GM18507 (cell line): ENCODE measurements around the gene LPP.
A peak's percentile ranks its signal among the peaks of the same experiment; 100 is the strongest.

ENCODE experiments used
- DNase-seq: peaks from one replicate; pipeline ENCODE4 v3.0.0; 2011; ENCODE audit warnings: low read depth; ENCODE audit not compliant: insufficient read length; ENCODE audit errors: extremely low spot score
- FAIRE-seq: peaks from 2 replicates; lab custom pipeline; 2011; peaks lifted over from hg19 to GRCh38; lab: Jason Lieb, UNC

Gene LPP

DNA sequence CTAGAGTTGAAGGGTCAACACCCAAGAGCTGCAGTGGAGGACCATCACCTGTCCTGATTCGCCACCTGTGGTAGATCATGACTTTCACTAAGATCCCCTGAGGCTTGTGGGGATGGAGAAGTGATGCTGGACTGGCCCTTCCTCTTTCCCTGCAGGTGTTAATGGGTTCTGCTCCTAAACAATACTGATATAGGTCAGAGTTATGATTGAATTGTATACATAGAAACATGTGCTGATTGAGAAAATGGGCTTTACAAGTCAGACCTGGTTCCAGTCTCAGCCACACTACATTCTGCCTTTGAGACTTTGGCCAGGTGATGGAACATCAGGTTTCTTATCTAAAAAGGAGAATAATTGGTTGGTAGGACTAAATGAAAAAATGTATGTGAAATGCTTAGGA is 598.9 kb downstream of the LPP start:
- FAIRE-seq, result peak; percentile 15
- no peak for DNase-seq

DNA sequence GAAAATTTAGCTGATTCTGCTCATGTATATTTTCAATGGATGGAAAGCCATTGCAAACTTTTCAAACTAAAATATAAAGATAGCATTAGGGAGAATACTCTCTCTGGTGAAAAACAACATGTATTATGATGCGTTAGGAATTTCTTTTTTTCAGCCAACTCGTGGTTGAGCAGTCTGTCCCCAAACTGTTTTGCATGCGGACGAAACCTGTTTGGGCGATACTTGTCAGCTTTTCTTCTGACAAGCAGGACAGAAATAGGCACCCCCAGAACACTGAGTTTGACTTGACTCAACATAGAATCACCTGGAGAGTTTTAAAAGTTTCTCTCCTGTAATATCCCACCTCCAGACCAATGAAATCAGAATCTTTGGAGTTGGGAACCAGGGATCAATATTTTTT is 600.3 kb downstream of the LPP start:
- no peak for FAIRE-seq

DNA sequence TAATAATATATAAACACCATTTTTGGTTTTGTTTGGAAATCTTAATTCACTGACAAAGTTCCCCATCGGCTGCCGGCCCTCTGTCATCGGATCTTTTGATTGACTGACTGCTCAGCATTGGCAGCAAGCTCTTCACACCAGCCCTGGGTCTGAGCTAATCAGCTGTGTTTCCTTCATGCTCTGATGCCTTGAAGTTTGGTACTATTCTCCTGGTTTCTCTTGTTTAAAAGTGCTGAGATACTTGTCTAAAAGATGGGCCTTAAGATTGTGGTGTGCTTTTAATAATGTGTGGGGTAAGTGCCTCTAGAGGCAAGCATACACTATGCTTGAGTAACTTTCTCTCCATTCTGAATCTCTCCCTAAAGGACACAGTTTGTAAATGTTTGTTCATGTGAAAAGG is 602.3 kb downstream of the LPP start:
- no peak for FAIRE-seq
- no peak for DNase-seq

More for the DNA sequence above, 600.3 kb downstream of the LPP start:
- DNase-seq, result no peak

DNA sequence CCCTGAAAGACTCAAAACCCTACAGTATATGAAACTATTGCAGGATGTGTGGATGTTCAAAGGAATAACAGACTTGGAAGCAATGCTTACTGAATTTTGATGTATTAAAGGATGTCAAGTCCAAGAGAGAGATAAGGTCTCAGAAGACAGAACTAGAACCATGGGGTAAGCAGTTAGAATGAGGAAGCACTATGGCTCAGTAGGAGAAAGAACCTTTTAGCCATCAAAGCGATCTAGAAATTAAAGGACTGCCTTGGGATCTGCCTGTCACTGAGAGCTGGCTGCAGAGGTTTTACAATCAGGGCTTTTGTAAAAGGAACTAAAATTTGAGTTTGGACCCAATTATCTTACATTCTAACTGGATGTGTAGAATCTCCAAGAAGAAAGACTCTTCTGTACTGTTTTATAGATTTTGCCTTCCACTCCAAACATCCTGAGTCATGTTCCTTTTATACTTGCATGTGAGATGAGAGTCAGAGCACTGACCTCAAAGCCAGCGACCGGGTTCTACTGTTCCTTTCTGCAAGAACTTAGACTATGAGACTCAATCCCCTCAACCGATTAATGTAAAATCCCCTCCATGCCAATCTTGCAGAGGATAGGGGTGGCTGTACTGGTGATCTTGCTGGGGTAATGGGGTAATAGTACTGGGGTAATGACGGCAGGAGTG is 605.5 kb downstream of the LPP start:
- FAIRE-seq, result no peak
- no peak for DNase-seq

DNA sequence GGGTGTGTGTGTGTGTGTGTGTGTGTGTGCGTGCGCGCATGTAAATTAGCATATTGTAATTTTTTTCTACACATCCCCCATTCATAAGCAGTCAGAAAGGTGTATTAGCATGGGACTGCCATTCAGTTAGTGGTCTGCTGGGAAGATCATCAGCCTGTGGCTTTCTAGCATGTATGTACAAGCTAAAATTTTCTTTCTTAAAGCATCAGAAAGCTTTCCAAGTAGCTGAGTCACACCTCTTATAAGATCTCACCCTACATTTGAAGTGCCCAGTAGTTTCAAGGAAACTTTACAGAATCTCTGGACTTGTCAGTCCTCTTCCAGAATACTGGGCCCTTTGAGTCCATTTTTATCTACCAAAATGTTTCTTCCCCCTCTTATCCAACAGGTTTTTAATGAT is 606.5 kb downstream of the LPP start:
- DNase-seq, result no peak
- no peak for FAIRE-seq

DNA sequence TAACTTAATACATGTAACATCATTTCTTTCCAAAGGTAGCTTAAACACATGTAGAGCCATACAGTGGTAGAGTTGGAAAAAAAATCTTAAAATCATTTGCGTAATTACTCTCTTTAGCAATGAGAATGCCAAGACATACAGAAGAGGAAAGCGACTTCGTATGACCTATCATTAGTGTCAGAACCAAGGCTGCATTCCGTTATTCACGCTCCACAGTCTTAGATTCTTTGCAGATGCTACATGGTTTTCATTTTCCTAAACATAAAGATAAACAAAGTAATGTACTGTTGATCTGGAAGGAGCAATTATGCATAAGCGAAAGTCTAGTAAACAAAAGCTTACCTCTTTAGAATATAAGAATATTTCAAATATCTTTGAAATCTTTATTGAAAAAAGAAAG is 607.5 kb downstream of the LPP start:
- DNase-seq, result no peak
- FAIRE-seq, result no peak

DNA sequence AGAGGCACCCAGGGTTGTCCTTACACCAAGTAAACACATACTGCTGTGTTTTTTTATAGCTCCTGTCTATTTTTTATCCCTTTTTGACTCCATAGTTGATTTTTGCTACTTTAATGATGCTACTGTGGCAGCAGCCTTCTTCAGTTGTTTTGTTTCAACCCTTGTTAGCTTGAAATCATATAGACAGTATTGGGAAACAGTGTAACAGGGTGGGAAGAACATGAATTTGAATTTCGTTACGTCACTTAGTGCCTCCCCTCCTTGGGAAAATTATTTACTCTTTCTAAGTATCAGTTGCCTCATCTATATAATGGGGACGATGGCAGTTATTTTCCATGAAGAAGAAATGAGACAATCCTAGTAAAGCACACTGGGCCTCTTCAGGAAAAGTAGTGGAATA is 608.0 kb downstream of the LPP start:
- DNase-seq (no peak), FAIRE-seq (no peak)

DNA sequence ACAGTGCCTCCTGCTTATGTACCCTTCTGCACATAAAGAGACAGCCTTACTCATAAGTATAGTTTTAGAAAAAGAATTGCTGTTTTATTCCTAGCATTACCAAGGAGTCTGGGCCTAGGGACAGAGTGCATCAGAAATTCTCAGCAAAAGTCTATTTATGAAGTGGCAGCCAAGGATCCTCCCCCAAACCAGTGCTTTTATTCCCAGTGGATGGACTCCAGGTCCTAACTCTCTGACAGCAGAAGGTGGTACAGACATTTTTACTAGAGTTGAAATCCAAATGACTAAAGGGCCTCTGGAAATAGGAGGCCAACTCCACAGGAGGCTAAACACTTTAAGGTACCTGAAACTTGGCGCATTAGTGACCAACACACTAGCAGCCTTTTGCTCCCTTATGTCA is 610.7 kb downstream of the LPP start:
- FAIRE-seq, result no peak

DNA sequence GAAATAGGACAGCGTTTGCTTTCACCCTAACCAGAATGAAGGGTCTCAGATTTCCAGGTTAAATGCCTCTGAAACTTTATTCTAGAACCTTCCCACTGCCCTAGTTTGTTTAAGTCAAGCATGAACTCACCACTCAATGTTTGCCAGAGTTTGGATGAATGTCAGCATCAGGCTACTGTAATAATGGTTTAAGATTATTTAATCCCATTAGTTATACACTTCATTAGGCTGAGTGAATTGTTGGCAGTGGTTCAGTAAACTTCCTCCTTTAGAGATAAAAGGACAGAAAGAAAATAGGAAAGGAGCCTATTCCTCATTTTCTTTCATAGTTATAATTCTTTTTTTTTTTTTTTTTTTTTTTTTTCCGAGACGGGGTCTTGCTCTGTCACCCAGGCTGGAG is 615.9 kb downstream of the LPP start:
- DNase-seq (no peak), FAIRE-seq (no peak)

More for the DNA sequence above, 610.7 kb downstream of the LPP start:
- DNase-seq, result no peak

DNA sequence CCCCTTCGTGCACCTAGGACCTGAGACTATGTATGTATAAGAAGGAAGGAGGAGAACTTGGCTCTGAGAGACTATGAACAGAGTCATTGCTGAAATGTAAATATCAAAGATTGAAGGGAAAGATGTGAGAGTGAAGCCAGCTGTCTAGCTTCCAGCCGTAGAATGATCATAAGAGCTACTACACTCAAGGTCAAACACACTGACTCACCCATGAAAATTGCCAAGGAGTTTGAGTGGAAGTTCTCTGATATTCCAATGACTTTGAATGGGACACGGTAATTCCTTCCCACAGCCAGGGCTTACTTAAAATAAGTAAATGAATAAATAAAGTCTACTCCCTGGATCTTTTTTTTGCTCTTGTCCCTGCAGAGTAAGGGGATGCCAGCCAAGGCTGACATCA is 618.9 kb downstream of the LPP start:
- FAIRE-seq (no peak), DNase-seq (no peak)

DNA sequence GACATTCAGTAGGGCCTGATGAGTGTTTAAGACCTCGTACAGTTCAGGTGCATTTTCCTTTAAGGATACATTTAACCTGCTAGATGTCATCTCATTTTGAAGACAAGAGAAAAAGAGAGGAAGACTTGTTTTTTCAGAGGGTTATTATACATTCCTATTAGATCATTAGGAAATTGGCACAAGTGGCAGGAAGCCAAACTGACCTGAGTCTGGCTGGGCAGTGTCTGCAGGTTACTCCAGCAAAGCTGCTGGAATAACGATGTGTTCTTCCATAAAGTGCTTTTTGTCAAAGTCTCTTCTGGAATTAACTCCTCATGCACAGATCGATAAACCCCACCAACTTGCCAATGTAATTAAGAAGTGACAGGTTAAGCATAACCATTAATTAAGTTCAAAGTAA is 621.5 kb downstream of the LPP start:
- DNase-seq (no peak), FAIRE-seq (no peak)

DNA sequence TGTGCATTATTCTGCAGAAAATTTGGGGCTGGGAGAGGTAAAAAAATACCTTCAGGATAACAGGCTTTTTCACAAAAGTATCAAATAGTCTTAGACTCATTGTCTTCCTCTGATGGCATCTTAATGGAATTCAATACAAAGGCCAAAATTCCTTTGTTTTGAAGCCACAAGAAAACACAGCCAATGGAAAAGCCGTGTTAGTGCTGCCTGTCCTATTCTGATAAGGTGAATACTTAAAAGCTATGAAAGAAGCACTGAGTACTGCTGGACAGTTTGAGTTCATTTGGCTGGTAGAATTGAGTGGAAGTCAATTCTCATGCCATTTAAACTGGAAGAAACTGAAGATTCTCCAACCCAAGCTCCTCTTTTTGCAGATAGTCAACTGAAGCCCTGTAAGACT is 622.5 kb downstream of the LPP start:
- no peak for FAIRE-seq
- DNase-seq, result no peak

DNA sequence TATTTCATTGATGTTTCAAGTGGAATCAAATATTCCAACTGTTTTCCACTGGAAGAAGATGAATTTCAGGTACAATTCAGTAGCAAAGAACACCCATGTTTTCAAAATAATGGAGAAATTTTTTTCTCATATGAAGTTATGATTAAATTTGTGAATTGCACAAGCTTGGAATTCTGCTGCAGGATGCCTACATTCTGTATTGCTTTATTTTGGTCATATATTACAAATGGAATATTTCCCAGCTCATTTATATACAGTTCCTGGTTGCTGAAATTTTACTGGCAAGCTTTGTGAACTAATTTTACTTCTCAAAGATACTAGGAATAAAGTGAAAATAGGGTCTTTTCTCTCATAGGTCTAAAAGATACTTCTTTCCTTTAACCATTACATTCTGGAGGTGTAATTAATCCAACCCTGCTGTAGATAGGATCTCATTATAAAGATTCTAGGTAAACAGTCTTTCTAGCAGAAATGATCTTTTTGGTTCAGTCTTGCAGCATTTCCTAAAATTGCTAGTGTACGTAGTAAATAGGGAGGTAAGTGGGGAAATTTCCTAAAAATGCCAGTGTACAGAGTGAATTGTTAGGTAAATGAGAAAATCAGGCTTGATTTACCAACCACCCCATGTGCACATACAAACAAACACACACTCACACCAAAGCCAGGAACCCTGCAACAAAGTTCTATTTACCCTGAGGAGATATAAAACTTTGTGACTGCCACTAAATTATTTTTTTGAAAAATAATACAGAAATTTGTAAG is 624.3 kb downstream of the LPP start:
- DNase-seq (no peak), FAIRE-seq (no peak)

DNA sequence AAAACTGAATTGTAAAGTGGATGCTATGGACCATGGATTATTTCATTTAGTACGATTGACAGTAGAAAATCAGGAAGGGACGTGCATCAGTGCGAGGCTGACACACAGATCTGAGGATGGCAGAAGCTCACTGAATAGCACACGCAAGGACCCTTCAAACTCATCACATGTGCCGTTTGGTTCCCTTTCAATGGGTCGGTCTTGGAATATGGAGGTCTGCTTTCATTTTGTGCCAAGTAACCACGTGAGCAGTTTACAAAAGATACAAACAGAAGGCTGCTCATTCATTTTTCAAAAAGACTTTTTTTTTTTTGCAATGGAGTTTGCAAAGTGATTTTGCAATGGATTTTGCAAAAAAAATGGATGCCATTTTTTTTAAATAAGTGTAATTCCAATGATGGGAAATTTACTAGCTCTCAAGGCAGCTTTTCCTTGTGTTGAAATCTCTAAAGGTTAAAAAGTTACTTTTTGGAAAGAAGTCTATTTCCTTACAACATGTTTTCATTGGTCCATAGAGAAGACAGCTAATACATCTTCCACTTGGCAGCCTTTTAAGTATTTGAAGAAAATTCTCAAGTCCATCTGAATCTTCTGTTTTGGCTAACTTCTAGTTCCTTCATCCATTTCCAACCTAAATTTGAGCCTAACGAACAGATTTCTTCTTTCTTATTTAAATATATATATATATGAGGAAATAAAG is 625.5 kb downstream of the LPP start:
- no peak for DNase-seq
- FAIRE-seq, result no peak

DNA sequence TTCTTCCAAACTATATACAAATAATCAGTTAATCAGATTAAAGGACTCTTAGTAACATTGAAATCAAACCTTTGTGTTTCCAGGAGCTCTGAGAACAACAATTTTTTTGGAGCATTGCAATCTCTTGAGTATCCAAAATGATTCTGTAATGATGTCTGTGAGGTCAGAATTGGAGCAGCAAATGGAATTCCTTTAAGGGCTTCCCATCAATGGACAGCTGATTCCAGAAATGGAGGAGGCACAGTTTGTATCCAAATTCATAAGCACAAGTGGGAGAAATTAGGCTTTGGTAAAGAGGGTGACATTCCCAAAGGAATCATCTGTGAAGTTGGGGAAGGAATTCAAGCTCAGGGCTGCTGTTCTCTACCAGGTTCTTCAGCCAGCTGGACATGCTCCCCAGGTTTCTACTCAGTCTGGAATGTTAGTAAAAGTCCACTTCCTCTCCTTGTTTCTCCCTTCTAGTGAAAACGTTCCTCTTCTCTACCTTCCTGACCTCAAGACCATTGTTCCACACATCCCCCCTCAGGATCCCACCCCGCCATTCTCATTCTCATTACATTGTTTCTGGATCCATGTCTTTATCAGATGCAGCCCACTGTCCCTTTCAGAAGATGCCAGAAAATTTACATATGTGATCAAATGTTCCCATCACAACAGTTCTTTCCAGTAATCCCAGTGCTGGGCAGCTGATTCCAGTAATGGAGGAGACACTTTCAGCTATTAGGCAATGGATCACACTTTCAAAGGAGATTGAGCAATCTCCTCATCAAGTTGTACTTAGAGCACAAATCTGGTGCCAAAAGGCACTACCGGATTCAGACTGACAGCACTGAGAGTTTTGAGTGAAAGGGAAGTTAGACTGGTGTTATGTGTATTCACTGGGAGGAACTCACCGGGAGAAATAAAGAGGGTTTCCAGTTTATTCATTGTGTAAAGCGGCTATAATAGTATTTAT is 626.5 kb downstream of the LPP start:
- no peak for DNase-seq
- no peak for FAIRE-seq

DNA sequence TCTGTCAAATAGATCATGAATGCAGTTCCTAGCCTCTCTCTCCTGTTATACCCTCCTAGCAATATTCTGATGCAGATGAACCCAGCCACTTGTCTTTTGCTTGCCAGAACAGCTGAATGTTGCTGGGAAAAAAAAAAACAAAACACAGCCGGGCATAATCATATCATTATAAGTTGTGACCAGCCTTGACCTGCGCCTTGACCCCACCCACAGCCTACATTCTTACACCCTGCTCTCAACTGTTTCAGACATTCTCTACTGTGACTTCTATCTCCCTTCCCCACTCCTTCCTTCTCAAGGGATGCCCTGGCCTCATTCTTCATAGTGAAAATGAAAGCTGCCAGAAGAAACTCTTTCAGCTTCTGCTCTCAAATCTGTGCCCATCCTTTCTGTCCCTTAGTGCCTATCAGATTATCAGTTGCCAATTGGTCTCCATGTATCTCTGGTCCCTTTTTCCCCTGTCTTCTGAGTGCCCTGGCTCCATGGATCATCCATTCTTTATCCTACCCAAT is 628.7 kb downstream of the LPP start:
- DNase-seq (no peak), FAIRE-seq (no peak)

DNA sequence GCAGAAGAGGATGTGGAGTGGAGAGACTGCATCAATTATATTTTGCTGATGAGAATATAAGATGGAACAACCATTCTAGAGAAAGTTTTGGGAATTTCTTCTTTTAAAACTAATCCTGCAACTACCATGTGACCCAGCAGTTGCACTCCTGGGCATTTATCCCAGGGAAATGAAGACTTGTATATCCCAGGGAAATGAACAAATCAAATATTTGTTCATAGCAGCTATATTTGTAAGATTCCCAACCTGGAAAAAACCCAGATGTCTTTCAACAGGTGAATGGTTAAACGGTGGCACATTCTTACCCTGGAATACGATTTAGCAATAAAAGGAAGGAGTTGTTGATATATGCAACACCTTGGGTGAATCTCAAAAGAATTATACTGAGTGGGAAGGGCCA is 632.5 kb downstream of the LPP start:
- no peak for DNase-seq
- FAIRE-seq, result no peak

DNA sequence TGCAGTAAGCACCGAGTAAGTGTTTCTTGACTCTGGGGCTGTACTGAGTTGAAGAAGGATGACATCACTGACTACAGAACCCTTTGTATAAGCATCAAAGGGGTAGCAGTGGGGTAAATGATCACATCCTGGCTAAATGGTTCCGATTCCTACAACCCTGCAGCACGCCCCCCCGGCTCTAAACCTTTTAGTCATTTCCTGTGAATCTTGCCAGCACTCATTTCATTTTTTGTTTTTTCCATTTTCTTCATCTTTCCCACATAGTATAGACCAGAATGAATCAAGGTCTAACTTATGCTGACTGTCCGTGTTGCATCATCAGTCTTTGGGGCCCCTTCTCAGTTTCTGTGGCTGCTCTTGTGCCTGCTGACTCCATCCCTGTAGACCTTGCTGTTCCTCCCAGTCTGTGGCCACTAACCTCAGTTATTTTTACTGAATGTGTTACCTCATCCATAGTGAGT is 634.7 kb downstream of the LPP start:
- DNase-seq (no peak), FAIRE-seq (no peak)

DNA sequence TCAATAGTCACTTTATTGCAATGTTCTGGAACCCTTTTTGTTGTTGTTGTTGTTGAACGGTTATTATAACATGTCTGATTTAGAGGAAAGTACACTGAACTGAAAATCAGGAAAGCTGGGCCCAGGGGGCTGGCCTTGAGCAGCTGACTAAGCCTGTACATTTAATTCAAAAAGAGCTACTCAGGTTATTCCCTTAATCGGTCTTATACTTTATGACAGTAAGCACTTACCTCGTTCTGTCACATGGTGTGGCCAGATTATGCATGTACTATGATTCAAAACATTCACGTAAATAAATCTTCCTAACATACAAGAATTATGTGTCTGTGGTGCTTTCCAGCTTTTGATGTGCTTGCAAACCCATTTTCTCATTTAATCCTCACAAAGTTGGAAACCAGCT is 635.3 kb downstream of the LPP start:
- FAIRE-seq (no peak), DNase-seq (no peak)
